OCI-M1 (cell line): ENCODE measurements around the gene ATXN1.

Experiments
- DNase-seq: peaks from one replicate; lab custom pipeline; 2025; lab: John Stamatoyannopoulos, UW

ATXN1 gene

GRCh38 chr6:16762268-16762549 is 949 bp upstream of the ATXN1 start:
- DNase-seq = no peak

- DNase-seq = peak; percentile 79
Observed at GRCh38 chr6:16761471-16762267, 409 bp upstream of the ATXN1 start.

- peak; percentile 53 for DNase-seq
Observed at GRCh38 chr6:16759646-16760515, 1.4 kb downstream of the ATXN1 start.

- DNase-seq = no peak
Observed at GRCh38 chr6:16759181-16759645, 2.0 kb downstream of the ATXN1 start.

- DNase-seq = no peak
Observed at GRCh38 chr6:16758163-16758975, 2.9 kb downstream of the ATXN1 start.

GRCh38 chr6:16757332-16757731 is 3.9 kb downstream of the ATXN1 start:
- DNase-seq = no peak

GRCh38 chr6:16756660-16757255 is 4.5 kb downstream of the ATXN1 start:
- no peak for DNase-seq

GRCh38 chr6:16755544-16755943 is 5.7 kb downstream of the ATXN1 start:
- no peak for DNase-seq

GRCh38 chr6:16754876-16755275 is 6.4 kb downstream of the ATXN1 start:
- no peak for DNase-seq

- DNase-seq = no peak
Observed at GRCh38 chr6:16754274-16754673, 7.0 kb downstream of the ATXN1 start.

- DNase-seq = no peak
Observed at GRCh38 chr6:16753341-16753740, 7.9 kb downstream of the ATXN1 start.

- DNase-seq = peak; percentile 50
Observed at GRCh38 chr6:16752206-16752866, 8.9 kb downstream of the ATXN1 start.

GRCh38 chr6:16751251-16751946 is 9.9 kb downstream of the ATXN1 start:
- DNase-seq = no peak

- no peak for DNase-seq
Observed at GRCh38 chr6:16750566-16750965, 10.7 kb downstream of the ATXN1 start.

- no peak for DNase-seq
Observed at GRCh38 chr6:16749516-16750485, 11.5 kb downstream of the ATXN1 start.

- DNase-seq = no peak
Observed at GRCh38 chr6:16748025-16748319, 13.3 kb downstream of the ATXN1 start.

GRCh38 chr6:16747232-16748024 is 13.8 kb downstream of the ATXN1 start:
- DNase-seq = no peak

GRCh38 chr6:16746812-16747211 is 14.4 kb downstream of the ATXN1 start:
- no peak for DNase-seq

GRCh38 chr6:16746401-16746800 is 14.9 kb downstream of the ATXN1 start:
- DNase-seq = no peak
